ENCODE data around the gene LPP. TPM values are rescaled to one million over a fixed set of nuclear protein-coding genes. Genes with fewer than 3 reads are reported as not detected.

The LPP gene
- polyA plus RNA-seq, 1 donor (not counting 4 experiments of a cell fraction or from before 2014, with no cell fraction given): 16.0 TPM

DNA sequence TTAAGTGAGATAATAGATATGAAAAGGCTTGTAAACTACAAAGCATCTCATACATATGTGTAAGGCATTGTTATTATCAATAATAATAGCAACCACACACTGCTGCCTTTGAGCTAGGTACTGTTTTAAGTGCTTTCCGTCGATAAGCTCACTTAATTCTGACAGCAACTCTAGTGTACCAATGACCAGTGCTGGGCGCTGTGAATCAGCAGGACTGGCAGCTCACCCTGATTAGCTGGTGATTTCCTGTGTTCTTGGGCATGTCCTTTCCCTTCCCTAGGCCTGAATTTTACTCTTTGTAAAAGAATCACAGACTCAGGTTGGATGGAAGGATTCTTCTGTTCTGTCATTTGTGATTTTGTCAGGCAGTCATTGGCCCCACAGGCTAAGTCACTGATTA lies 215.6 kb downstream of the LPP start:
- Histone ChIP-seq H3K9me3 (ENCODE audit: control insufficient read depth, low read depth, low read length) (no peaks in the 10 kb centered on the region), H3K4me3 (ENCODE audit: control insufficient read depth in 2 of 3, extremely low read depth in 1 of 3, insufficient read depth in 2 of 3, low read depth in 1 of 3, low read length in 3 of 3) (no peak overlapping the region), H3K79me2 (ENCODE audit: control insufficient read depth, insufficient read depth, low read length) (peaks cover 4% of the 10 kb centered on the region), H3K4me2 (ENCODE audit: control insufficient read depth, extremely low read depth, insufficient read depth, low read depth, low read length) (no peak overlapping the region), H3K27me3 (ENCODE audit: control insufficient read depth, extremely low read depth, insufficient read depth, low read length) (no peaks in the 10 kb centered on the region), H3K9ac (ENCODE audit: control insufficient read depth, extremely low read depth, insufficient read depth, low read length) (no peak overlapping the region), H3K27ac (ENCODE audit: control insufficient read depth, insufficient read depth, low read length) (no peak overlapping the region), H3K4me1 (ENCODE audit: control insufficient read depth, extremely low read depth, insufficient read depth, low read length) (peaks cover 2% of the 10 kb centered on the region), H2AFZ (ENCODE audit: control insufficient read depth, low read length) (no peak overlapping the region), H4K20me1 (ENCODE audit: control insufficient read depth, extremely low read depth, insufficient read depth, low read length) (no peaks in the 10 kb centered on the region), H3K9me1 (ENCODE audit: control insufficient read depth, extremely low read depth, insufficient read depth, low read length) (peaks cover 5% of the 10 kb centered on the region), H3K36me3 (ENCODE audit: control insufficient read depth in 2 of 2, extremely low read depth in 1 of 2, insufficient read depth in 2 of 2, low read length in 2 of 2) (peaks cover 0 to 3% of the 10 kb centered on the region in 2 experiments)
- TF ChIP-seq CTCF (optimal IDR thresholded peaks at IDR 0.05 in 1 of 3, IDR thresholded peaks at IDR 0.05 in 1 of 3, conservative IDR thresholded peaks at IDR 0.05 in 1 of 3; ENCODE audit: extremely low read depth in 1 of 3, insufficient read depth in 2 of 3, low read length in 3 of 3): peak in 1 of 3 experiments; percentile 8
- no peak for TF ChIP-seq EZH2 (IDR thresholded peaks at IDR 0.05; ENCODE audit: low read length)
- dilution Hi-C loops (cut with MboI; ENCODE audit: extremely low pct_ligation_motif_present, low sequenced_read_pairs): no loop called here
- FAIRE-seq: no peak
- DNase-seq (ENCODE audit: low read depth, low spot score): no peak

- Histone ChIP-seq H3K4me2 (ENCODE audit: control insufficient read depth, extremely low read depth, insufficient read depth, low read depth, low read length) (no peak overlapping the region), H3K27ac (ENCODE audit: control insufficient read depth, insufficient read depth, low read length) (no peak overlapping the region), H3K9me1 (ENCODE audit: control insufficient read depth, extremely low read depth, insufficient read depth, low read length) (peaks cover 3% of the 10 kb centered on the region), H3K79me2 (ENCODE audit: control insufficient read depth, insufficient read depth, low read length) (peaks cover 4% of the 10 kb centered on the region), H3K9me3 (ENCODE audit: control insufficient read depth, low read depth, low read length) (no peaks in the 10 kb centered on the region), H3K27me3 (ENCODE audit: control insufficient read depth, extremely low read depth, insufficient read depth, low read length) (no peaks in the 10 kb centered on the region), H2AFZ (ENCODE audit: control insufficient read depth, low read length) (no peak overlapping the region), H3K9ac (ENCODE audit: control insufficient read depth, extremely low read depth, insufficient read depth, low read length) (no peak overlapping the region), H3K4me1 (ENCODE audit: control insufficient read depth, extremely low read depth, insufficient read depth, low read length) (peaks cover 2% of the 10 kb centered on the region), H4K20me1 (ENCODE audit: control insufficient read depth, extremely low read depth, insufficient read depth, low read length) (no peaks in the 10 kb centered on the region), H3K36me3 (ENCODE audit: control insufficient read depth in 2 of 2, extremely low read depth in 1 of 2, insufficient read depth in 2 of 2, low read length in 2 of 2) (peaks cover 0 to 3% of the 10 kb centered on the region in 2 experiments), H3K4me3 (ENCODE audit: control insufficient read depth in 2 of 3, extremely low read depth in 1 of 3, insufficient read depth in 2 of 3, low read depth in 1 of 3, low read length in 3 of 3) (no peak overlapping the region)
- no peak for DNase-seq (ENCODE audit: low read depth, low spot score)
- FAIRE-seq: no peak
- dilution Hi-C loops (cut with MboI; ENCODE audit: extremely low pct_ligation_motif_present, low sequenced_read_pairs): no loop called here
- TF ChIP-seq CTCF (optimal IDR thresholded peaks at IDR 0.05 in 1 of 3, IDR thresholded peaks at IDR 0.05 in 1 of 3, conservative IDR thresholded peaks at IDR 0.05 in 1 of 3; ENCODE audit: extremely low read depth in 1 of 3, insufficient read depth in 2 of 3, low read length in 3 of 3): peak in 2 of 3 experiments; percentile 15 to 41
- TF ChIP-seq EZH2 (IDR thresholded peaks at IDR 0.05; ENCODE audit: low read length): no peak
Observed at GRCh38 chr3:188370081-188370830, 216.3 kb downstream of the LPP start.

Data from keratinocyte (primary cell).